HEK293 (cell line): ENCODE data around the gene RIC8B.

ENCODE experiments used
- GLI2 ChIP-seq: fragments of 450-650 bp; formaldehyde crosslinking; IDR thresholded peaks from 2 replicates; pipeline ENCODE4; 2017; ENCODE audit warnings: missing biosample characterization, missing genetic modification characterization, low read depth, borderline replicate concordance
- HOXD13 ChIP-seq: sonication (generic); formaldehyde crosslinking; IDR thresholded peaks from 2 replicates; pipeline ENCODE4 v1.8.0; 2022; ENCODE audit warnings: missing genetic modification reagents, borderline replicate concordance
- KLF9 ChIP-seq: fragments of 450-650 bp; formaldehyde crosslinking; IDR thresholded peaks from 2 replicates; pipeline ENCODE4 v1.5.1; 2016; ENCODE audit warnings: missing biosample characterization, missing genetic modification characterization, low read depth
- ZBTB20 ChIP-seq: fragments of 450-650 bp; formaldehyde crosslinking; IDR thresholded peaks from 2 replicates; pipeline ENCODE4 v1.5.1; 2016; ENCODE audit warnings: missing biosample characterization, missing genetic modification characterization
- ZFP3 ChIP-seq: fragments of 450-650 bp; formaldehyde crosslinking; IDR thresholded peaks from 2 replicates; pipeline ENCODE4 v1.5.1; 2016; ENCODE audit warnings: low read depth, missing biosample characterization, missing genetic modification characterization
- ZIC2 ChIP-seq: fragments of 450-650 bp; formaldehyde crosslinking; IDR thresholded peaks from 2 replicates; pipeline ENCODE4 v1.5.1; 2016; ENCODE audit warnings: missing biosample characterization, missing genetic modification characterization
- ZNF138 ChIP-seq: fragments of 450-650 bp; formaldehyde crosslinking; IDR thresholded peaks from 2 replicates; pipeline ENCODE4 v1.5.1; 2016; ENCODE audit warnings: missing biosample characterization, missing genetic modification characterization, borderline replicate concordance
- ZNF155 ChIP-seq: fragments of 450-650 bp; formaldehyde crosslinking; IDR thresholded peaks from 2 replicates; pipeline ENCODE4 v1.5.1; 2016; ENCODE audit warnings: missing biosample characterization, missing genetic modification characterization
- ZNF16 ChIP-seq: fragments of 450-650 bp; formaldehyde crosslinking; IDR thresholded peaks from 2 replicates; pipeline ENCODE4 v1.5.1; 2016; ENCODE audit warnings: low read depth, missing biosample characterization, missing genetic modification characterization
- ZNF404 ChIP-seq: fragments of 450-650 bp; formaldehyde crosslinking; IDR thresholded peaks from 2 replicates; pipeline ENCODE4 v1.5.1; 2017; ENCODE audit warnings: missing biosample characterization, missing genetic modification characterization
- ZNF530 ChIP-seq: fragments of 450-650 bp; formaldehyde crosslinking; IDR thresholded peaks from 2 replicates; pipeline ENCODE4 v1.5.1; 2016; ENCODE audit warnings: low read depth, missing biosample characterization, missing genetic modification characterization
- ZNF585B ChIP-seq: fragments of 450-650 bp; formaldehyde crosslinking; IDR thresholded peaks from 2 replicates; pipeline ENCODE4 v1.5.1; 2016; ENCODE audit warnings: missing biosample characterization, missing genetic modification characterization
- ZNF600 ChIP-seq: fragments of 450-650 bp; formaldehyde crosslinking; IDR thresholded peaks from 2 replicates; pipeline ENCODE4 v1.5.1; 2016; ENCODE audit warnings: missing biosample characterization, missing genetic modification characterization
- ZNF768 ChIP-seq: fragments of 450-650 bp; formaldehyde crosslinking; IDR thresholded peaks from 2 replicates; pipeline ENCODE4 v1.5.1; 2018; ENCODE audit warnings: missing biosample characterization, mild to moderate bottlenecking, missing genetic modification characterization
- ZNF776 ChIP-seq: fragments of 450-650 bp; formaldehyde crosslinking; IDR thresholded peaks from 2 replicates; pipeline ENCODE4 v1.5.0; 2017; ENCODE audit warnings: missing biosample characterization, missing genetic modification characterization, borderline replicate concordance
- ZNF830 ChIP-seq: fragments of 450-650 bp; IDR thresholded peaks from 2 replicates; pipeline ENCODE4 v1.5.0; 2018; ENCODE audit warnings: missing biosample characterization, missing genetic modification characterization, low read depth, mild to moderate bottlenecking, moderate library complexity
- TF ChIP-seq, protein P1 (sequence below): fragments of 450-650 bp; formaldehyde crosslinking; IDR thresholded peaks from 2 replicates; pipeline ENCODE4 v1.5.1; 2016; ENCODE audit warnings: missing biosample characterization, missing genetic modification characterization
- TF ChIP-seq, protein P2 (sequence below): fragments of 450-650 bp; formaldehyde crosslinking; conservative IDR thresholded peaks from 2 replicates; pipeline ENCODE4 v1.5.1; 2016; ENCODE audit warnings: low read depth, missing biosample characterization, missing genetic modification characterization
- TF ChIP-seq, protein P3 (sequence below): fragments of 450-650 bp; formaldehyde crosslinking; optimal IDR thresholded peaks from 2 replicates; pipeline ENCODE3; 2016; ENCODE audit warnings: missing biosample characterization, mild to moderate bottlenecking, missing genetic modification characterization
- TF ChIP-seq, protein P4 (sequence below): fragments of 450-650 bp; formaldehyde crosslinking; IDR thresholded peaks from 2 replicates; pipeline ENCODE4 v1.5.1; 2016; ENCODE audit warnings: missing biosample characterization, missing genetic modification characterization
- TF ChIP-seq, protein P5 (sequence below): sonication (generic); formaldehyde crosslinking; IDR thresholded peaks from 2 replicates; pipeline ENCODE4 v1.8.1; 2022; ENCODE audit warnings: mild to moderate bottlenecking, moderate library complexity, missing genetic modification reagents

The RIC8B gene

DNA sequence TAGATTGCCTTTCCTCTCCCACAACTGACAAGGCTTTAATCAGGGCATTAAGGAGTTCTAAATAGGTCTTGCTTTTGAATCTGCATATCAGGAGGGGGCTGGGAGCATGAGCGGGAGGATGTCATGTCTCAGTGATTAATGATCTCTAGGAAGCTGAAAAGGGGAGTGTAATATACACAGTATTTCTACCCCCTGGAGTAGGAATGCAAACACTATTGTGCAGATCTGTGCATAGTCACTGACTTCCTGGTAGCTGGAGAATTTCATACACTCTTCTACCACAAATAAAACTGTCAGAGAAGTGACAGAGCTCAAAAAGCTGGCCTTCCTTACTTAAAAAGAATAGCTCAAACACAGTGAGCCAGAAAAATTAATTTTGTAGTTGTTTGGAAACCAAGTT, 65.8 kb downstream of the RIC8B start (continued):
- TF ChIP-seq ZNF768 (tag by site-specific recombination) (no peak), ZNF155 (tag by site-specific recombination) (no peak), ZNF530 (tag by site-specific recombination) (no peak), ZNF600 (tag by site-specific recombination) (no peak), ZIC2 (tag by site-specific recombination) (peak; percentile 36; the same call in 1 of the 2 replicates), ZNF16 (no peak), ZNF138 (no peak), ZNF585B (tag by site-specific recombination) (no peak), ZBTB20 (tag by site-specific recombination) (no peak), ZFP3 (tag by site-specific recombination) (no peak), GLI2 (tag by site-specific recombination) (no peak), ZNF830 (tag by site-specific recombination) (no peak), HOXD13 (CRISPR knock-in tag) (no peak), ZNF404 (no peak), ZNF776 (no peak), KLF9 (tag by site-specific recombination) (no peak)
- TF ChIP-seq, protein P1, sequence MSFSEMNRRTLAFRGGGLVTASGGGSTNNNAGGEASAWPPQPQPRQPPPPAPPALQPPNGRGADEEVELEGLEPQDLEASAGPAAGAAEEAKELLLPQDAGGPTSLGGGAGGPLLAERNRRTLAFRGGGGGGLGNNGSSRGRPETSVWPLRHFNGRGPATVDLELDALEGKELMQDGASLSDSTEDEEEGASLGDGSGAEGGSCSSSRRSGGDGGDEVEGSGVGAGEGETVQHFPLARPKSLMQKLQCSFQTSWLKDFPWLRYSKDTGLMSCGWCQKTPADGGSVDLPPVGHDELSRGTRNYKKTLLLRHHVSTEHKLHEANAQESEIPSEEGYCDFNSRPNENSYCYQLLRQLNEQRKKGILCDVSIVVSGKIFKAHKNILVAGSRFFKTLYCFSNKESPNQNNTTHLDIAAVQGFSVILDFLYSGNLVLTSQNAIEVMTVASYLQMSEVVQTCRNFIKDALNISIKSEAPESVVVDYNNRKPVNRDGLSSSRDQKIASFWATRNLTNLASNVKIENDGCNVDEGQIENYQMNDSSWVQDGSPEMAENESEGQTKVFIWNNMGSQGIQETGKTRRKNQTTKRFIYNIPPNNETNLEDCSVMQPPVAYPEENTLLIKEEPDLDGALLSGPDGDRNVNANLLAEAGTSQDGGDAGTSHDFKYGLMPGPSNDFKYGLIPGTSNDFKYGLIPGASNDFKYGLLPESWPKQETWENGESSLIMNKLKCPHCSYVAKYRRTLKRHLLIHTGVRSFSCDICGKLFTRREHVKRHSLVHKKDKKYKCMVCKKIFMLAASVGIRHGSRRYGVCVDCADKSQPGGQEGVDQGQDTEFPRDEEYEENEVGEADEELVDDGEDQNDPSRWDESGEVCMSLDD (tag by site-specific recombination): no peak
- TF ChIP-seq, protein P2, sequence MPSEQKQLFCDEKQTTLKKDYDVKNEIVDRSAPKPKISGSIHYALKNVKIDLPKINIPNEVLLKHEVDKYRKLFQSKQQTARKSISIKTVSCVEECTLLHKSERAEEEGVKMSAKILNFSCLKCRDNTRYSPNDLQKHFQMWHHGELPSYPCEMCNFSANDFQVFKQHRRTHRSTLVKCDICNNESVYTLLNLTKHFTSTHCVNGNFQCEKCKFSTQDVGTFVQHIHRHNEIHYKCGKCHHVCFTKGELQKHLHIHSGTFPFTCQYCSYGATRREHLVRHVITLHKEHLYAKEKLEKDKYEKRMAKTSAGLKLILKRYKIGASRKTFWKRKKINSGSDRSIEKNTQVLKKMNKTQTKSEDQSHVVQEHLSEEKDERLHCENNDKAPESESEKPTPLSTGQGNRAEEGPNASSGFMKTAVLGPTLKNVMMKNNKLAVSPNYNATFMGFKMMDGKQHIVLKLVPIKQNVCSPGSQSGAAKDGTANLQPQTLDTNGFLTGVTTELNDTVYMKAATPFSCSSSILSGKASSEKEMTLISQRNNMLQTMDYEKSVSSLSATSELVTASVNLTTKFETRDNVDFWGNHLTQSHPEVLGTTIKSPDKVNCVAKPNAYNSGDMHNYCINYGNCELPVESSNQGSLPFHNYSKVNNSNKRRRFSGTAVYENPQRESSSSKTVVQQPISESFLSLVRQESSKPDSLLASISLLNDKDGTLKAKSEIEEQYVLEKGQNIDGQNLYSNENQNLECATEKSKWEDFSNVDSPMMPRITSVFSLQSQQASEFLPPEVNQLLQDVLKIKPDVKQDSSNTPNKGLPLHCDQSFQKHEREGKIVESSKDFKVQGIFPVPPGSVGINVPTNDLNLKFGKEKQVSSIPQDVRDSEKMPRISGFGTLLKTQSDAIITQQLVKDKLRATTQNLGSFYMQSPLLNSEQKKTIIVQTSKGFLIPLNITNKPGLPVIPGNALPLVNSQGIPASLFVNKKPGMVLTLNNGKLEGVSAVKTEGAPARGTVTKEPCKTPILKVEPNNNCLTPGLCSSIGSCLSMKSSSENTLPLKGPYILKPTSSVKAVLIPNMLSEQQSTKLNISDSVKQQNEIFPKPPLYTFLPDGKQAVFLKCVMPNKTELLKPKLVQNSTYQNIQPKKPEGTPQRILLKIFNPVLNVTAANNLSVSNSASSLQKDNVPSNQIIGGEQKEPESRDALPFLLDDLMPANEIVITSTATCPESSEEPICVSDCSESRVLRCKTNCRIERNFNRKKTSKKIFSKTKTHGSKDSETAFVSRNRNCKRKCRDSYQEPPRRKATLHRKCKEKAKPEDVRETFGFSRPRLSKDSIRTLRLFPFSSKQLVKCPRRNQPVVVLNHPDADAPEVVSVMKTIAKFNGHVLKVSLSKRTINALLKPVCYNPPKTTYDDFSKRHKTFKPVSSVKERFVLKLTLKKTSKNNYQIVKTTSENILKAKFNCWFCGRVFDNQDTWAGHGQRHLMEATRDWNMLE (tag by site-specific recombination): no peak
- TF ChIP-seq, protein P3, sequence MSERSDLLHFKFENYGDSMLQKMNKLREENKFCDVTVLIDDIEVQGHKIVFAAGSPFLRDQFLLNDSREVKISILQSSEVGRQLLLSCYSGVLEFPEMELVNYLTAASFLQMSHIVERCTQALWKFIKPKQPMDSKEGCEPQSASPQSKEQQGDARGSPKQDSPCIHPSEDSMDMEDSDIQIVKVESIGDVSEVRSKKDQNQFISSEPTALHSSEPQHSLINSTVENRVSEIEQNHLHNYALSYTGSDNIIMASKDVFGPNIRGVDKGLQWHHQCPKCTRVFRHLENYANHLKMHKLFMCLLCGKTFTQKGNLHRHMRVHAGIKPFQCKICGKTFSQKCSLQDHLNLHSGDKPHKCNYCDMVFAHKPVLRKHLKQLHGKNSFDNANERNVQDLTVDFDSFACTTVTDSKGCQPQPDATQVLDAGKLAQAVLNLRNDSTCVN (tag by site-specific recombination): no peak
- TF ChIP-seq, protein P4, sequence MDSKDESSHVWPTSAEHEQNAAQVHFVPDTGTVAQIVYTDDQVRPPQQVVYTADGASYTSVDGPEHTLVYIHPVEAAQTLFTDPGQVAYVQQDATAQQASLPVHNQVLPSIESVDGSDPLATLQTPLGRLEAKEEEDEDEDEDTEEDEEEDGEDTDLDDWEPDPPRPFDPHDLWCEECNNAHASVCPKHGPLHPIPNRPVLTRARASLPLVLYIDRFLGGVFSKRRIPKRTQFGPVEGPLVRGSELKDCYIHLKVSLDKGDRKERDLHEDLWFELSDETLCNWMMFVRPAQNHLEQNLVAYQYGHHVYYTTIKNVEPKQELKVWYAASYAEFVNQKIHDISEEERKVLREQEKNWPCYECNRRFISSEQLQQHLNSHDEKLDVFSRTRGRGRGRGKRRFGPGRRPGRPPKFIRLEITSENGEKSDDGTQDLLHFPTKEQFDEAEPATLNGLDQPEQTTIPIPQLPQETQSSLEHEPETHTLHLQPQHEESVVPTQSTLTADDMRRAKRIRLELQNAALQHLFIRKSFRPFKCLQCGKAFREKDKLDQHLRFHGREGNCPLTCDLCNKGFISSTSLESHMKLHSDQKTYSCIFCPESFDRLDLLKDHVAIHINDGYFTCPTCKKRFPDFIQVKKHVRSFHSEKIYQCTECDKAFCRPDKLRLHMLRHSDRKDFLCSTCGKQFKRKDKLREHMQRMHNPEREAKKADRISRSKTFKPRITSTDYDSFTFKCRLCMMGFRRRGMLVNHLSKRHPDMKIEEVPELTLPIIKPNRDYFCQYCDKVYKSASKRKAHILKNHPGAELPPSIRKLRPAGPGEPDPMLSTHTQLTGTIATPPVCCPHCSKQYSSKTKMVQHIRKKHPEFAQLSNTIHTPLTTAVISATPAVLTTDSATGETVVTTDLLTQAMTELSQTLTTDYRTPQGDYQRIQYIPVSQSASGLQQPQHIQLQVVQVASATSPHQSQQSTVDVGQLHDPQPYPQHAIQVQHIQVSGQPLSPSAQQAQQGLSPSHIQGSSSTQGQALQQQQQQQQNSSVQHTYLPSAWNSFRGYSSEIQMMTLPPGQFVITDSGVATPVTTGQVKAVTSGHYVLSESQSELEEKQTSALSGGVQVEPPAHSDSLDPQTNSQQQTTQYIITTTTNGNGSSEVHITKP (tag by site-specific recombination): no peak
- TF ChIP-seq, protein P5, sequence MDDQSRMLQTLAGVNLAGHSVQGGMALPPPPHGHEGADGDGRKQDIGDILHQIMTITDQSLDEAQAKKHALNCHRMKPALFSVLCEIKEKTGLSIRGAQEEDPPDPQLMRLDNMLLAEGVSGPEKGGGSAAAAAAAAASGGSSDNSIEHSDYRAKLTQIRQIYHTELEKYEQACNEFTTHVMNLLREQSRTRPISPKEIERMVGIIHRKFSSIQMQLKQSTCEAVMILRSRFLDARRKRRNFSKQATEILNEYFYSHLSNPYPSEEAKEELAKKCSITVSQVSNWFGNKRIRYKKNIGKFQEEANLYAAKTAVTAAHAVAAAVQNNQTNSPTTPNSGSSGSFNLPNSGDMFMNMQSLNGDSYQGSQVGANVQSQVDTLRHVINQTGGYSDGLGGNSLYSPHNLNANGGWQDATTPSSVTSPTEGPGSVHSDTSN (CRISPR knock-in tag): no peak
